Hepatocyte (in vitro differentiated cells): ENCODE measurements around the gene SCFD2. TPM values are rescaled to one million over a fixed set of nuclear protein-coding genes. Genes with fewer than 3 reads are reported as not detected.

Source experiments
- DNase-seq: peaks from one replicate; pipeline ENCODE4 v3.0.0-alpha.2; 2016; ENCODE audit warnings: low spot score
- H2AFZ ChIP-seq: fragments of 200-600 bp; sonication (generic); 2 replicates; pipeline ENCODE4 v1.6.0; 2016; ENCODE audit warnings: antibody characterized with exemption, mild to moderate bottlenecking
- H3K27ac ChIP-seq: fragments of 200-600 bp; sonication (generic); 2 replicates; pipeline ENCODE4 v1.5.1; 2016; ENCODE audit warnings: mild to moderate bottlenecking
- H3K27me3 ChIP-seq: fragments of 200-600 bp; sonication (generic); 2 replicates; pipeline ENCODE4 v1.6.1; 2016
- H3K36me3 ChIP-seq: fragments of 200-600 bp; sonication (generic); replicated peaks from 2 replicates; pipeline ENCODE4 v1.5.1; 2016; ENCODE audit warnings: low read depth; ENCODE audit not compliant: insufficient read depth
- H3K4me1 ChIP-seq: fragments of 200-600 bp; sonication (generic); 2 replicates; pipeline ENCODE4 v1.5.1; 2016; ENCODE audit warnings: mild to moderate bottlenecking, moderate library complexity; ENCODE audit not compliant: insufficient read depth
- H3K4me2 ChIP-seq: fragments of 200-600 bp; sonication (generic); 2 replicates; pipeline ENCODE4 v1.6.0; 2016
- H3K4me3 ChIP-seq: fragments of 200-600 bp; sonication (generic); 2 replicates; pipeline ENCODE4 v1.5.1; 2016; ENCODE audit warnings: mild to moderate bottlenecking
- H3K79me2 ChIP-seq: fragments of 200-600 bp; sonication (generic); 2 replicates; pipeline ENCODE4 v1.6.0; 2017; ENCODE audit warnings: mild to moderate bottlenecking
- H3K9me2 ChIP-seq: fragments of 200-600 bp; sonication (generic); replicated peaks from 2 replicates; pipeline ENCODE4 v1.6.0; 2017; ENCODE audit warnings: mild to moderate bottlenecking; ENCODE audit not compliant: insufficient read depth
- H3K9me3 ChIP-seq: fragments of 200-600 bp; sonication (generic); 2 replicates; pipeline ENCODE4 v1.5.1; 2016; ENCODE audit warnings: low read depth, mild to moderate bottlenecking
- H4K20me1 ChIP-seq: fragments of 200-600 bp; sonication (generic); 2 replicates; pipeline ENCODE4 v1.6.0; 2016; ENCODE audit warnings: mild to moderate bottlenecking; ENCODE audit not compliant: insufficient read depth, poor library complexity, severe bottlenecking
- CTCF ChIP-seq: fragments of 200-600 bp; sonication (generic); IDR thresholded peaks from 2 replicates; pipeline ENCODE4 v1.5.1; 2016; ENCODE audit warnings: antibody characterized with exemption, mild to moderate bottlenecking; ENCODE audit not compliant: poor library complexity
- EZH2 ChIP-seq: fragments of 200-600 bp; sonication (generic); IDR thresholded peaks from 2 replicates; pipeline ENCODE4 v1.6.1; 2016; ENCODE audit warnings: antibody characterized with exemption, mild to moderate bottlenecking, borderline replicate concordance
- EZH2phosphoT487 ChIP-seq: fragments of 200-600 bp; sonication (generic); IDR thresholded peaks from one replicate; pipeline ENCODE4 v1.6.1; 2018; ENCODE audit warnings: antibody characterized with exemption, mild to moderate bottlenecking, low read depth, moderate library complexity; ENCODE audit not compliant: unreplicated experiment, severe bottlenecking
- WGBS: methylation state at CpG from one replicate; pipeline ENCODE4 v1.1.6; 2016; ENCODE audit warnings: low lambda C conversion rate; ENCODE audit errors: missing lambda C conversion rate; 5-methylcytosine and 5-hydroxymethylcytosine counted together
- polyA plus RNA-seq: library from polyadenylated mRNA; unstranded; fragments of >200 nt; fragmentation: Nextera tagmentation; extraction: Ambion mirVana; gene quantifications from 2 replicates; pipeline ENCODE4 v1.2.1, GENCODE V29; 2016
- total RNA-seq: library from RNA; depleted of rRNA; stranded (reverse); fragments of >200 nt; gene quantifications from 2 replicates; pipeline ENCODE4 v1.2.3, GENCODE V29; 2014

SCFD2 gene
- total and polyA plus RNA-seq, 2 experiments from 2014 or later = 8.4 to 15.7 TPM

- H3K4me3 ChIP-seq = no peak overlapping the region
- H3K36me3 ChIP-seq = no peaks in the 10 kb centered on the region
Observed at GRCh38 chr4:52966781-52967180, 399.1 kb downstream of the SCFD2 start.

GRCh38 chr4:52966172-52966571, 399.7 kb downstream of the SCFD2 start:
- Histone ChIP-seq H3K36me3 (no peaks in the 10 kb centered on the region), H3K4me1 (no peaks in the 10 kb centered on the region), H4K20me1 (no peaks in the 10 kb centered on the region), H3K79me2 (no peaks in the 10 kb centered on the region), H3K4me2 (no peak overlapping the region), H3K9me3 (no peaks in the 10 kb centered on the region), H3K27ac (no peak overlapping the region), H3K27me3 (no peaks in the 10 kb centered on the region), H3K4me3 (no peak overlapping the region), H2AFZ (no peak overlapping the region), H3K9me2 (no peaks in the 10 kb centered on the region)
- 84% methylated on average over 5 of the region's 5 CpGs for WGBS
- DNase-seq = no peak
- TF ChIP-seq EZH2 (no peak), EZH2phosphoT487 (no peak), CTCF (no peak)

More at GRCh38 chr4:52966781-52967180, 399.1 kb downstream of the SCFD2 start:
- Histone ChIP-seq H3K9me2 (no peaks in the 10 kb centered on the region), H3K4me1 (no peaks in the 10 kb centered on the region), H3K9me3 (no peaks in the 10 kb centered on the region), H2AFZ (no peak overlapping the region), H3K27ac (no peak overlapping the region), H3K27me3 (no peaks in the 10 kb centered on the region), H4K20me1 (no peaks in the 10 kb centered on the region), H3K79me2 (no peaks in the 10 kb centered on the region), H3K4me2 (no peak overlapping the region)
- DNase-seq = no peak
- TF ChIP-seq CTCF (no peak), EZH2 (no peak), EZH2phosphoT487 (no peak)

GRCh38 chr4:52964561-52965101, 401.2 kb downstream of the SCFD2 start:
- H3K79me2 ChIP-seq = no peaks in the 10 kb centered on the region
- no peaks in the 10 kb centered on the region for H3K9me2 ChIP-seq
- WGBS = 95% methylated on average over 4 of the region's 4 CpGs
- no peaks in the 10 kb centered on the region for H3K4me1 ChIP-seq
- H2AFZ ChIP-seq = no peak overlapping the region
- H3K4me3 ChIP-seq = no peak overlapping the region
- no peaks in the 10 kb centered on the region for H4K20me1 ChIP-seq
- no peaks in the 10 kb centered on the region for H3K36me3 ChIP-seq
- H3K9me3 ChIP-seq = no peaks in the 10 kb centered on the region
- TF ChIP-seq CTCF (no peak), EZH2 (no peak), EZH2phosphoT487 (no peak)
- H3K27me3 ChIP-seq = no peaks in the 10 kb centered on the region
- H3K27ac ChIP-seq = no peak overlapping the region
- DNase-seq = no peak
- H3K4me2 ChIP-seq = no peak overlapping the region

- H3K27me3 ChIP-seq = no peaks in the 10 kb centered on the region
- peaks cover 2% of the 10 kb centered on the region for H3K4me1 ChIP-seq
- no peak for DNase-seq
- H3K9me2 ChIP-seq = no peaks in the 10 kb centered on the region
- TF ChIP-seq EZH2phosphoT487 (no peak), CTCF (no peak), EZH2 (no peak)
- H3K4me3 ChIP-seq = no peak overlapping the region
- H3K4me2 ChIP-seq = no peak overlapping the region
- H3K27ac ChIP-seq = no peak overlapping the region
- H3K36me3 ChIP-seq = no peaks in the 10 kb centered on the region
- no peaks in the 10 kb centered on the region for H3K79me2 ChIP-seq
- no peaks in the 10 kb centered on the region for H3K9me3 ChIP-seq
- no peak overlapping the region for H2AFZ ChIP-seq
- H4K20me1 ChIP-seq = no peaks in the 10 kb centered on the region
Observed at GRCh38 chr4:52964011-52964410, 401.9 kb downstream of the SCFD2 start.
